GM10847 (cell line): ENCODE data around the gene NRXN3.

Experiments
- POLR2A ChIP-seq: IDR thresholded peaks from 2 replicates; pipeline ENCODE4 v1.6.1; 2011; ENCODE audit not compliant: insufficient read length; ENCODE audit errors: extremely low read depth

NRXN3 gene

DNA sequence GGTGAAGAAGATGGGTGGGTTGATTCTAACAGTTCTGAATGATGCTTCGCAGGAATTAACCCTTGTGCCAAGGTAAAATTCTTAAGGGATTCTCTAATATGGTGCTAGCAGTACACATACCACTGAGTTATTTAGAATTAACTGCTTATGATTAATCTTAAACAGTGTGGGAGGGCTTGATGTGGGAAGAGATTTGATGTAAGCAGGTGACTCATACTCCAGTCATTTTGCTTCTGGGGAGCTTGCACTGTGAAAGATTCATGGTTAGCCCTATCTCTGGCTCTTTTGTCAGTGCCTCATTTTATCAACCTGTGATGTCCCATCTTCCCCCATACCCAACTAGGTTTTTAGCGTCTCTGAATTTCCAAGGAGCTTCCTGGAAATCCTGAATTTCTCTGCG lies 83.8 kb downstream of the NRXN3 start:
- TF ChIP-seq POLR2A, result no peak

- TF ChIP-seq POLR2A, result no peak
Measured at GRCh38 chr14:78254911-78255461, 84.8 kb downstream of the NRXN3 start.

DNA sequence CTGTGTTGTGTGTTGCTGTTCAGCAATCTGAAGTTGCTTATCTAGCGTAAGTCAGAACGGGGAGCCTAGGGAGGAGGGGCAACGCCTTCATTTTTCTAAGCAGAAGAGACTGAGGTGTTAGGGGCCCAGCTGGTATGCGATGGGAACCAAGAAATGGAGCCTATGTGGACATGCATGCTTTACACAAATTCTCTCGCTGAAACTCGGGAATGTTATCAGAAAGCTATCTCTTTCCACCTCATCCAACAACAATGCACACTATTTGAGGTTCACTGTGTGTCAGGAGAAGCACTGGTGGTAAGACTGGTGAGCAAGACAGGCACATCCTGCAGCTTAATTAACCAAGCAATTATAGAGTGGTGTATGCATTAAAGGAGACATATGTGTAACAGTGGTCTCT lies 89.7 kb downstream of the NRXN3 start:
- TF ChIP-seq POLR2A, result no peak

- no peak for TF ChIP-seq POLR2A
Measured at GRCh38 chr14:78278464-78279250, 108.5 kb downstream of the NRXN3 start.

DNA sequence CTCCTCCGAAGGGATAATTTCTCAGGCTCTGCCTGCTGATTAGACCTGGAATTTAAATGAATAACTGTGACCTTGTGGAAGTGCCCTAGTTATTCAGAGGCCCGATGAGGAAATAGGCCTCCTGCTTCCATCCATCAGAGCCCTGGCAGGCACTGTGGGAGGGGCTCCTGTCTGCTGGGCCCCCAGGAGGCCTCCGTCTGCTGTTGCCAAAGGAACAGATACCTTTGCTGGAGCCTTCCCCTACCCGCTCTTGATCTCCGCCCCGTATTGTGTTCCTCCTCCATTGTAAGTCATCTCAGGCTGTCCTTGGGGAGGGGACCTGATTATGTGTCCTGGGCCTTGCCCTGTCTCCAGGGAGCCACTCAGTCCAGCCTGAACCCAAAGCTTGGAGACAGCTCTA lies 112.3 kb downstream of the NRXN3 start:
- TF ChIP-seq POLR2A, result no peak

DNA sequence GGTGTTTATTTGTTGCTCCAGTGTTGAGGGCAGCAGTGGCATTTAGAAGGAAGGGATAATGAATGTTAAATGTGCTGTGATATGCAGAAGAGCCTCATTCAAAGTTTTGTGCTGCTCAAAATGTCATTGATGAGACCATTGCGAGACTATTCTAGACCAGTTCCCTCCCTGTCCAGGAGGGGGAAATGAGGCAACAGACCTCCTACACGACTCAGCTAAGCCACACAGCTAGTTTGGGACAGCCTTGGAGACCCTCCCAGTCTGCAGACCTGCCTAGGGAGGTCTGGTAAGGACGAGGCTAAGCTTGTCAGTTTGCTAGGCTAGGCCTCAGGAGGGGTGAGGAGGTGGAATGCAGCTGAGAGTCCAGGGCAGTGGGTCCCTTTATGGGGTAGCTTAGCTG lies 116.0 kb downstream of the NRXN3 start:
- TF ChIP-seq POLR2A, result no peak

- no peak for TF ChIP-seq POLR2A
Measured at GRCh38 chr14:78292003-78292402, 121.8 kb downstream of the NRXN3 start.

DNA sequence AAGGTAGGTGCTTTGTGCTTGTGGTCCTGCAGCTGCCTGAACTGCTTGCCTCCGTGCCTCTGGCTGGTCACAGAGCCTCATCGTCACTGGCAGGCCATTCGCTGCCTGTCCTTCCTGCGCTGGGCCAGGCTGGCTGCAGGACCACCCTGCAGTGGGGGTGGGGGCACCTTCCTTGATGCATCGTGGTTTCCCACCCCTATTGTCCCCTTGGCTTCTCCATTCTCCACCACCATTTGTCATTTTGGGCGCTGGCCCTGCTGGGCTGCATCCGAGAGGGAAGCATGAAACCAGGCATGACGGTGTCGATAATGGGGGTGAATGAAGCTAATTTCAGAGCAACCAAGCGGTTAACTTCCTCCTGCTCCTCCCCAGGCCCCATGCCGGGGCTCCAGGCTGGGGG lies 127.7 kb downstream of the NRXN3 start:
- TF ChIP-seq POLR2A, result no peak

GRCh38 chr14:78298298-78298697 lies 128.1 kb downstream of the NRXN3 start:
- TF ChIP-seq POLR2A, result no peak

GRCh38 chr14:78302841-78303240 lies 132.7 kb downstream of the NRXN3 start:
- no peak for TF ChIP-seq POLR2A

- TF ChIP-seq POLR2A, result no peak
Measured at GRCh38 chr14:78307671-78308070, 137.5 kb downstream of the NRXN3 start.

- no peak for TF ChIP-seq POLR2A
Measured at GRCh38 chr14:78308079-78308478, 137.9 kb downstream of the NRXN3 start.

DNA sequence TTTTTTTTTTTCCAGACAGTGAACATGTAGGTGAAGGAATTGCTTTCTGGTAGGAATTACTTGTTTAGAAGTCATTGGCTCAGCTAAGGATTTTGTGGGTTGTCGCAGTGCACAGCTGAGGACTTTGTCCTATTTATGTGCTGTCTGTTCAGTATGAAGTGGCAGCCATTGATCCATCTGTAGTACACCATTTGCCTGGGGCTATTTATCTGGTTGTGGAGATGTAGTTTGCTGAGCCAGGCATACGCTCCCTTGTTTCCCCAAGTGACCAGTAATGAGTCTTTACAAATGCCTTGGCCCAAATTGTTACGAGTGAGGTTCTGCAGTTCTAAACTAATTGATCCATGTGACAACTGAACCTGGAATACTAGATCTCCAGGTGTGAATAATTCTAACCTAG lies 140.1 kb downstream of the NRXN3 start:
- no peak for TF ChIP-seq POLR2A

DNA sequence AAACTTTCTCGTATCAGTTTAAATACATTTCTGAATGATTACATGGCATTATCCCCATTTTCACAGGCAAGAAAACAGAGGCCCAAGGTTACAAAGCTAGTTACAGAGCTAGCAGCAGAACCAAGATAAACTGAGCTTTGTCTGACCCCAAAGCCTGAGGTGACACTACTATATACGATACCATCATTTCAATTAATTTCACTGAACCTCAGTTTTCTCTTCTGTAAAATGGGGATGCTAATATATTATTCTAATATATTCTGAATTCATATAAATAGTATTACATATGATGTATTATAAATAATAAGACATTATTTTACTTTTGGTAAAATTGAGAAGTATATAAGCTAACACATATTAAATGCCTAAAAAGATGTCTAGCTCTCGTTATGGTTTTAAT lies 143.3 kb downstream of the NRXN3 start:
- no peak for TF ChIP-seq POLR2A

DNA sequence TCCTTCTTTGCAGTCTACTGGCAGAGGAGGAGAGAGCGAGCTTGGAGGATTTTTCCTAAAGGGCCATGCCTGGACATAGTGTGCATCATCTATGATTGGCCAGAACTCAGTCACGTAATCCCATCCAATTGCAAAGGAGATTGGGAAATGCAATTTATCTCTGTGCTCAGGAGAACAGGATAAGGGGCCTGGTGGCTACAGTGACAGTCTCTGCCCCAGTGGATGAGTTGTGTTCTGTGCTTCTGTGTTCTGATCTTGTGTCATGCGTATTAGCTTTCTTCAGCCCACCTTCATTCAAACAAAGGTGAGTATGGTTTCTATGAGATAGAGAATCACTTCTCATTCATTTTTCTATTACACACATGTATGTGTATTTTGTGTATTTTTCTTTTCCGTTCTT lies 144.3 kb downstream of the NRXN3 start:
- TF ChIP-seq POLR2A, result no peak

GRCh38 chr14:78316052-78316451 lies 145.9 kb downstream of the NRXN3 start:
- TF ChIP-seq POLR2A, result no peak

DNA sequence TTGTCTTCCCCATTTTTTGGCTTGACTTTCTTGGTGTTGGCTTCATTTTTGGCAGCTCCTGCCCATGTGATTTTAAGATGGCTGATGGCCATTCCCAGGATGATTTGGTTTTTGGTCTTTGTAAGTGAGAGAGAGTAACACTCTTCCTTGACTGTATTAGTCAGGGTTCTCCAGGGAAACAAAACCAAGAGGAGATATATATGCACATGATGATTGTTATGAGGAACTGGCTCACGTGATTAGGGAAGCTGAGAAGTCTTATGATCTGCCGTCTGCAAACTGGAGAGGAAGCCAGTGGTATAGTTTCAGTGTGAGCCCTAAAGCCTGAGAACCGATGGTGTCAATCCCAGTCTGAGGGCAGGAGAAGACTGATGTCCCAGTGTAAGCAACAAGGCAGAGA lies 146.6 kb downstream of the NRXN3 start:
- TF ChIP-seq POLR2A, result no peak
